ENCODE results near the gene C4BPB. TPM values are rescaled to one million over a fixed set of nuclear protein-coding genes. Genes with fewer than 3 reads are reported as not detected.
"Not testable (repeated sequence)": the region's sequence is repeated elsewhere in the genome, so short reads cannot be mapped to it uniquely, and the experiment has no call there.

The C4BPB gene
- total RNA-seq, 2 experiments from 2014 or later, result not detected

GRCh38 chr1:207040181-207040533 is 48.5 kb upstream of the C4BPB start:
- Histone ChIP-seq H3K79me2 (ENCODE audit: insufficient read depth, low read depth, low read length) (peaks cover 11% of the 10 kb centered on the region; the same call in 1 of the 2 replicates), H4K20me1 (ENCODE audit: insufficient read depth, low read length) (0 out of 2 replicates have a peak, but pooled peaks cover 4% of the 10 kb centered on the region), H3K4me2 (ENCODE audit: low read length) (no peak overlapping the region), H2AFZ (ENCODE audit: low read length) (no peak overlapping the region), H3K9me3 (ENCODE audit: low read length) (no peaks in the 10 kb centered on the region), H3K9me2 (ENCODE audit: insufficient read depth, low read length) (no peaks in the 10 kb centered on the region), H3K27ac (ENCODE audit: low read depth, low read length, poor library complexity, severe bottlenecking) (no peak overlapping the region), H3K4me3 (ENCODE audit: low read depth, low read length, poor library complexity, severe bottlenecking) (no peak overlapping the region), H3K36me3 (ENCODE audit: insufficient read depth, low read length) (peaks cover 26% of the 10 kb centered on the region), H3K4me1 (ENCODE audit: insufficient read depth, low read length, poor library complexity, severe bottlenecking) (no peaks in the 10 kb centered on the region)
- no peak for DNase-seq (ENCODE audit: low spot score)
- TF ChIP-seq CTCF (conservative IDR thresholded peaks at IDR 0.05; ENCODE audit: low read length), result no peak
- no peak for TF ChIP-seq EZH2phosphoT487 (IDR thresholded peaks at IDR 0.05; ENCODE audit: borderline replicate concordance, low read depth, low read length)
- intact Hi-C loops (cut with micrococcal nuclease; ENCODE audit: unreplicated experiment), result loop anchor here (5.0 kb wide), 1 partner anchor 37 kb away; no protein-coding TSS in a partner anchor
- POLR2A ChIA-PET, result interaction anchor here (0.6 to 0.7 kb wide), 2 partner anchors 270 to 366 kb away, joined by 3 to 5 read pairs; no protein-coding TSS in a partner anchor
- no TSS peak for BruUV-seq (replicated peaks)
- CTCF ChIA-PET (ENCODE audit: unreplicated experiment), result no interaction called here

DNA sequence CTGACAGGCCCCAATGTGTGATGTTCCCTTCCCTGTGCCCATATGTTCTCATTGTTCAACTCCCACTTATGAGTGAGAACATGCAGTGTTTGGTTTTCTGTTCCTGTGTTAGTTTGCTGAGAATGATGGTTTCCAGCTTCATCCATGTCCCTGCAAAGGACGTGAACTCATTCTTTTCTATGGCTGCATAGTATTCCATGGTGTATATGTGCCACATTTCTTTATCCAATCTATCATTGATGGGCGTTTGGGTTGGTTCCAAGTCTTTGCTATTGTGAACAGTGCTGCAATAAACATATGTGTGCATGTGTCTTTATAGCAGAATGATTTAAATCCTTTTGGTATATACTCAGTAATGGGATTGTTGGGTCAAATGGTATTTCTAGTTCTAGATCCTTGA is 47.3 kb upstream of the C4BPB start:
- H3K4me2 ChIP-seq (ENCODE audit: low read length); H3K4me1 ChIP-seq (ENCODE audit: insufficient read depth, low read length, poor library complexity, severe bottlenecking); H3K27ac ChIP-seq (ENCODE audit: low read depth, low read length, poor library complexity, severe bottlenecking); H3K9me2 ChIP-seq (ENCODE audit: insufficient read depth, low read length); DNase-seq (ENCODE audit: low spot score); H2AFZ ChIP-seq (ENCODE audit: low read length); BruUV-seq (replicated peaks); POLR2A ChIA-PET; H3K4me3 ChIP-seq (ENCODE audit: low read depth, low read length, poor library complexity, severe bottlenecking); CTCF ChIA-PET (ENCODE audit: unreplicated experiment); H3K9me3 ChIP-seq (ENCODE audit: low read length): not testable (repeated sequence)
- Histone ChIP-seq H3K79me2 (ENCODE audit: insufficient read depth, low read depth, low read length) (peaks cover 23% of the 10 kb centered on the region), H3K36me3 (ENCODE audit: insufficient read depth, low read length) (peaks cover 39% of the 10 kb centered on the region), H4K20me1 (ENCODE audit: insufficient read depth, low read length) (peaks cover 15% of the 10 kb centered on the region; the same call in 1 of the 2 replicates)
- intact Hi-C loops (cut with micrococcal nuclease; ENCODE audit: unreplicated experiment), result loop anchor here (5.0 kb wide), 1 partner anchor 36 kb away; no protein-coding TSS in a partner anchor

DNA sequence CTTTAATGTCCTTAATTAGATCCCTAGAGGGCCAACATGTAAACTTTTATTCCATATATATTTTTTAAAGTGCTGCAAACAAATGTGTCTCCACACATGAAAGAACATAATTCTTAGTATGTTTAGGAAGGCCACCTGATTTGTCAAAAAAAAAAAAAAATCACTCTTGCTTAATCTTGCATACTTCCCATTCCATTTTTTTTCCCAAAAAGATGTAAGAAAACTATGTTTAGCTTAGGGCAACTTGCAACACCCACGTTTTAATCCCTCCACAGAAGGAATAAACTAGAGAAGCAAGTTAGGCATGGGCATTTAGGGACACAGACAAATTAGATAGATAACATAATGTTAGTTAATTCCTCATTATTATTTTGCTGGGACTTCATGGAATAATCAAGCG is 43.2 kb upstream of the C4BPB start:
- intact Hi-C loops (cut with micrococcal nuclease; ENCODE audit: unreplicated experiment), result no loop called here
- H3K79me2 ChIP-seq (ENCODE audit: insufficient read depth, low read depth, low read length), result peaks cover 64% of the 10 kb centered on the region
- H4K20me1 ChIP-seq (ENCODE audit: insufficient read depth, low read length), result peaks cover 39% of the 10 kb centered on the region
- H3K9me2 ChIP-seq (ENCODE audit: insufficient read depth, low read length), result no peaks in the 10 kb centered on the region
- peaks cover 26% of the 10 kb centered on the region for H3K4me1 ChIP-seq (ENCODE audit: insufficient read depth, low read length, poor library complexity, severe bottlenecking)
- H3K27ac ChIP-seq (ENCODE audit: low read depth, low read length, poor library complexity, severe bottlenecking), result no peak overlapping the region
- TF ChIP-seq CTCF (conservative IDR thresholded peaks at IDR 0.05; ENCODE audit: low read length), result no peak
- no peak for TF ChIP-seq EZH2phosphoT487 (IDR thresholded peaks at IDR 0.05; ENCODE audit: borderline replicate concordance, low read depth, low read length)
- CTCF ChIA-PET (ENCODE audit: unreplicated experiment), result no interaction called here
- H3K4me3 ChIP-seq (ENCODE audit: low read depth, low read length, poor library complexity, severe bottlenecking), result no peak overlapping the region
- H3K4me2 ChIP-seq (ENCODE audit: low read length), result no peak overlapping the region; the same call in 1 of the 2 replicates
- POLR2A ChIA-PET, result interaction anchor here (0.5 to 1.0 kb wide), 2 partner anchors 11 to 1145 kb away, joined by 3 to 4 read pairs; no protein-coding TSS in a partner anchor
- DNase-seq (ENCODE audit: low spot score), result no peak
- H2AFZ ChIP-seq (ENCODE audit: low read length), result no peak overlapping the region
- no TSS peak for BruUV-seq (replicated peaks)
- no peaks in the 10 kb centered on the region for H3K9me3 ChIP-seq (ENCODE audit: low read length)
- H3K36me3 ChIP-seq (ENCODE audit: insufficient read depth, low read length), result peaks cover 72% of the 10 kb centered on the region

Measured in OCI-LY7 (cell line).